ENCODE measurements around the gene FAM186B.
"Not testable (repeated sequence)": the region's sequence is repeated elsewhere in the genome, so short reads cannot be mapped to it uniquely, and the experiment has no call there.

- TF ChIP-seq CTCF (conservative IDR thresholded peaks at IDR 0.05; ENCODE audit: low read depth, low read length); EZH2 (IDR thresholded peaks at IDR 0.05; ENCODE audit: borderline replicate concordance, low read depth, low read length, poor library complexity, severe bottlenecking): not testable (repeated sequence)
Observed at GRCh38 chr12:49610785-49611184, 5.3 kb upstream of the FAM186B start.
